IMR-90 (cell line): ENCODE data around the gene NOS1.
"Not testable (repeated sequence)": the region's sequence is repeated elsewhere in the genome, so short reads cannot be mapped to it uniquely, and the experiment has no call there.

Experiments
- CEBPB ChIP-seq: IDR thresholded peaks from 2 replicates; pipeline ENCODE4 v1.6.1; 2012; ENCODE audit warnings: low read depth, low read length, improper control_type of control experiment
- FOS ChIP-seq: fragments of 150-350 bp; IDR thresholded peaks from 2 replicates; pipeline ENCODE4 v1.6.1; 2016; ENCODE audit warnings: low read depth, low read length
- MAFK ChIP-seq: IDR thresholded peaks from 2 replicates; pipeline ENCODE4 v1.6.1; 2012; ENCODE audit warnings: low read depth, low read length, improper control_type of control experiment
- POLR2A ChIP-seq: IDR thresholded peaks from 2 replicates; pipeline ENCODE4 v1.6.1; 2012; ENCODE audit warnings: mild to moderate bottlenecking, low read depth, low read length
- RAD21 ChIP-seq: IDR thresholded peaks from 2 replicates; pipeline ENCODE4 v1.6.1; 2012; ENCODE audit warnings: low read length, improper control_type of control experiment
- TF ChIP-seq, protein P1 (sequence below): conservative IDR thresholded peaks from 2 replicates; pipeline ENCODE4 v1.5.1; 2012; ENCODE audit warnings: mild to moderate bottlenecking, low read depth, low read length, improper control_type of control experiment
- TF ChIP-seq, protein P2 (sequence below): fragments of 150-350 bp; IDR thresholded peaks from 2 replicates; pipeline ENCODE4 v1.6.1; 2016; ENCODE audit warnings: low read depth, mild to moderate bottlenecking, low read length, moderate library complexity, borderline replicate concordance

DNA sequence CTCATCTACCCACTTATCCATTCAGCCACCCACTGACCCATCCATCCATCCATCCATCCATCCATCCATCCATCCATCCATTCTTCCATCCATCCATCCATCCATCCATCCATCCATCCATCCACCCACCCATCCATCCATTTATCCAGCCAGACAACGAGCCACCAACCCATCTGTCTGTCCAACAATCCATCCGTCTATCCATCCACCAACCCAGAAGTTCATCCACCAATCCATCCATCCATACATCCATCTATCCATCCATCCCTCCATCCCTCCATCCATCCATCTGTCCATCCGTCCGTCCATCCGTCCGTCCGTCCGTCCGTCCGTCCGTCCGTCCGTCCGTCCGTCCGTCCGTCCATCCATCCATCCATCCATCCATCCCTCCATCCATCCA is 8.6 kb upstream of the NOS1 start:
- TF ChIP-seq, protein P1, sequence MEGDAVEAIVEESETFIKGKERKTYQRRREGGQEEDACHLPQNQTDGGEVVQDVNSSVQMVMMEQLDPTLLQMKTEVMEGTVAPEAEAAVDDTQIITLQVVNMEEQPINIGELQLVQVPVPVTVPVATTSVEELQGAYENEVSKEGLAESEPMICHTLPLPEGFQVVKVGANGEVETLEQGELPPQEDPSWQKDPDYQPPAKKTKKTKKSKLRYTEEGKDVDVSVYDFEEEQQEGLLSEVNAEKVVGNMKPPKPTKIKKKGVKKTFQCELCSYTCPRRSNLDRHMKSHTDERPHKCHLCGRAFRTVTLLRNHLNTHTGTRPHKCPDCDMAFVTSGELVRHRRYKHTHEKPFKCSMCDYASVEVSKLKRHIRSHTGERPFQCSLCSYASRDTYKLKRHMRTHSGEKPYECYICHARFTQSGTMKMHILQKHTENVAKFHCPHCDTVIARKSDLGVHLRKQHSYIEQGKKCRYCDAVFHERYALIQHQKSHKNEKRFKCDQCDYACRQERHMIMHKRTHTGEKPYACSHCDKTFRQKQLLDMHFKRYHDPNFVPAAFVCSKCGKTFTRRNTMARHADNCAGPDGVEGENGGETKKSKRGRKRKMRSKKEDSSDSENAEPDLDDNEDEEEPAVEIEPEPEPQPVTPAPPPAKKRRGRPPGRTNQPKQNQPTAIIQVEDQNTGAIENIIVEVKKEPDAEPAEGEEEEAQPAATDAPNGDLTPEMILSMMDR = not testable (repeated sequence)
- TF ChIP-seq POLR2A, MAFK, FOS, CEBPB, RAD21: not testable (repeated sequence)
- TF ChIP-seq, protein P2, sequence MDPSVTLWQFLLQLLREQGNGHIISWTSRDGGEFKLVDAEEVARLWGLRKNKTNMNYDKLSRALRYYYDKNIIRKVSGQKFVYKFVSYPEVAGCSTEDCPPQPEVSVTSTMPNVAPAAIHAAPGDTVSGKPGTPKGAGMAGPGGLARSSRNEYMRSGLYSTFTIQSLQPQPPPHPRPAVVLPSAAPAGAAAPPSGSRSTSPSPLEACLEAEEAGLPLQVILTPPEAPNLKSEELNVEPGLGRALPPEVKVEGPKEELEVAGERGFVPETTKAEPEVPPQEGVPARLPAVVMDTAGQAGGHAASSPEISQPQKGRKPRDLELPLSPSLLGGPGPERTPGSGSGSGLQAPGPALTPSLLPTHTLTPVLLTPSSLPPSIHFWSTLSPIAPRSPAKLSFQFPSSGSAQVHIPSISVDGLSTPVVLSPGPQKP = not testable (repeated sequence)
